ENCODE data around the gene TRHDE. TPM values are rescaled to one million over a fixed set of nuclear protein-coding genes. Genes with fewer than 3 reads are reported as not detected.

TRHDE gene
- total and polyA plus RNA-seq, 9 of the 15 experiments (the other 6 are each of a cell fraction or from before 2014, with no cell fraction given), result 0.03 to 0.29 (median 0.09) TPM

GRCh38 chr12:72330784-72331183 lies 58.6 kb downstream of the TRHDE start:
- no peak overlapping the region for H2AFZ ChIP-seq (ENCODE audit: low read depth, low read length)
- 0% methylated on average over 4 of the region's 4 CpGs for WGBS (ENCODE audit: insufficient coverage, low coverage, missing lambda C conversion rate)
- no peaks in the 10 kb centered on the region for H3K36me3 ChIP-seq (ENCODE audit: control insufficient read depth, insufficient read depth, low read length)
- in situ Hi-C loops (cut with MboI), result no loop called here
- intact Hi-C loops (cut with micrococcal nuclease), result no loop called here
- no peaks in the 10 kb centered on the region for H3K9me3 ChIP-seq (replicated peaks; ENCODE audit: control insufficient read depth, insufficient read depth, low read depth, low read length)
- ChIA-PET POLR2A (no interaction called here), CTCF (ENCODE audit: low intra/inter-chr PET ratio) (no interaction called here)
- no peaks in the 10 kb centered on the region for H3K27me3 ChIP-seq (ENCODE audit: control insufficient read depth in 2 of 2, insufficient read depth in 2 of 2, low read length in 2 of 2)
- TF ChIP-seq MCM3 (IDR thresholded peaks at IDR 0.05), result no peak
- no peak for TF ChIP-seq SIN3B (IDR thresholded peaks at IDR 0.05; ENCODE audit: low read depth)
- TF ChIP-seq PKNOX1 (IDR thresholded peaks at IDR 0.05), result no peak
- TF ChIP-seq NFIC (IDR thresholded peaks at IDR 0.05), result no peak
- no peak for TF ChIP-seq ZNF436 (CRISPR knock-in tag; IDR thresholded peaks at IDR 0.05)
- no peak for TF ChIP-seq ZBTB1 (CRISPR knock-in tag; IDR thresholded peaks at IDR 0.05; ENCODE audit: borderline replicate concordance, low read depth)
- no peak for TF ChIP-seq PML (IDR thresholded peaks at IDR 0.05; ENCODE audit: low read length)
- TF ChIP-seq GABPB2 (CRISPR knock-in tag; conservative IDR thresholded peaks at IDR 0.05), result no peak
- TF ChIP-seq NCOA4 (IDR thresholded peaks at IDR 0.05; ENCODE audit: partially characterized antibody), result no peak
- no peak for TF ChIP-seq NR4A1 (CRISPR knock-in tag; IDR thresholded peaks at IDR 0.05)
- no peak for TF ChIP-seq NR4A1 (tag; IDR thresholded peaks at IDR 0.05)
- TF ChIP-seq ZNF79 (CRISPR knock-in tag; IDR thresholded peaks at IDR 0.05; ENCODE audit: low read depth), result no peak
- ATAC-seq (no peak), DNase-seq (ENCODE audit: extremely low read depth in 1 of 4, low spot score in 3 of 4) (no peak), FAIRE-seq (no peak)
- BruUV-seq (replicated peaks), result no TSS peak
- H3K79me2 ChIP-seq (ENCODE audit: control insufficient read depth, insufficient read depth, low read length), result no peaks in the 10 kb centered on the region
- no peaks in the 10 kb centered on the region for H3K4me1 ChIP-seq (replicated peaks in 1 of 2; ENCODE audit: control insufficient read depth in 2 of 2, insufficient read depth in 2 of 2, low read length in 2 of 2)
- no peaks in the 10 kb centered on the region for H3K9me1 ChIP-seq (ENCODE audit: control insufficient read depth, insufficient read depth, low read length)
- H3K4me3 ChIP-seq, result no peak overlapping the region
- no peak overlapping the region for H3K27ac ChIP-seq (ENCODE audit: extremely low read depth, low read depth, low read length)
- no peak overlapping the region for H3K9ac ChIP-seq (ENCODE audit: insufficient read depth in 1 of 2, low read depth in 2 of 2, low read length in 2 of 2)
- H4K20me1 ChIP-seq (replicated peaks; ENCODE audit: control insufficient read depth, insufficient read depth, low read length), result no peaks in the 10 kb centered on the region
- H3K4me2 ChIP-seq (ENCODE audit: insufficient read depth, low read length), result no peak overlapping the region
